H1 (cell line): ENCODE data around the gene MTFR1L. TPM values are rescaled to one million over a fixed set of nuclear protein-coding genes. Genes with fewer than 3 reads are reported as not detected.
A peak's percentile ranks its signal among the peaks of the same experiment; 100 is the strongest.

ENCODE experiments used
- CTCF ChIA-PET: fragments of 300-600 bp; sonication (Branson Sonifier 250); formaldehyde crosslinking; loops from one replicate; lab custom pipeline; 2021; ENCODE audit not compliant: partially characterized antibody; lab: Charles Lee
- POLR2A ChIA-PET: fragments of 300-600 bp; sonication (Branson Sonifier 250); formaldehyde crosslinking; loops from one replicate; lab custom pipeline; 2021; ENCODE audit warnings: inconsistent platforms; ENCODE audit not compliant: partially characterized antibody; lab: Charles Lee
- DNase-seq, 2 experiments: peaks; one replicate each; pipeline versions ENCODE4 v3.0.0 to v3.0.0-alpha.2; 2010 to 2022; ENCODE audit warnings: low spot score in 2 of 2, low read depth in 1 of 2, mixed read lengths in 1 of 2
- FAIRE-seq: peaks from 2 replicates; lab custom pipeline; 2011; peaks lifted over from hg19 to GRCh38; lab: Jason Lieb, UNC
- H2AFZ ChIP-seq: 2 replicates; pipeline ENCODE4 v1.8.1; 2012; ENCODE audit warnings: low read length, inconsistent platforms
- H2AK5ac ChIP-seq: 2 replicates; pipeline ENCODE4 v1.6.1; 2013; ENCODE audit warnings: low read depth, low read length
- H2BK120ac ChIP-seq: replicated peaks from 2 replicates; pipeline ENCODE3; 2013; ENCODE audit warnings: low read depth, low read length, inconsistent platforms
- H2BK12ac ChIP-seq: 2 replicates; pipeline ENCODE4 v1.6.1; 2013; ENCODE audit warnings: low read depth, low read length
- H2BK15ac ChIP-seq: 2 replicates; pipeline ENCODE4 v1.6.1; 2013; ENCODE audit warnings: low read length
- H2BK20ac ChIP-seq: 2 replicates; pipeline ENCODE4 v1.6.1; 2013; ENCODE audit warnings: low read length
- H2BK5ac ChIP-seq: 2 replicates; pipeline ENCODE4 v1.6.1; 2013; ENCODE audit warnings: low read depth, low read length
- H3K14ac ChIP-seq: 2 replicates; pipeline ENCODE4 v1.6.1; 2013; ENCODE audit warnings: inconsistent platforms; ENCODE audit not compliant: insufficient read length
- H3K18ac ChIP-seq: 2 replicates; pipeline ENCODE4 v1.6.1; 2013; ENCODE audit warnings: low read length; ENCODE audit errors: extremely low read depth
- H3K23ac ChIP-seq: 2 replicates; pipeline ENCODE4 v1.6.1; 2013; ENCODE audit warnings: inconsistent platforms; ENCODE audit not compliant: insufficient read length
- H3K23me2 ChIP-seq: 2 replicates; pipeline ENCODE4 v1.6.1; 2013; ENCODE audit warnings: low read depth, low read length
- H3K27ac ChIP-seq: 2 replicates; pipeline ENCODE4 v1.6.1; 2011; ENCODE audit warnings: low read depth, low read length, inconsistent platforms
- H3K27me3 ChIP-seq, 4 experiments: replicated peaks in 1 of 4; 1 replicate in 1 of 4; 2 replicates in 3 of 4; pipeline versions ENCODE4 v1.6.1 to v1.8.1; 2011 to 2013; ENCODE audit warnings: low read length in 3 of 4, mild to moderate bottlenecking in 3 of 4, inconsistent platforms in 2 of 4, mixed read lengths in 2 of 4, moderate library complexity in 1 of 4; ENCODE audit not compliant: control insufficient read depth in 3 of 4, insufficient read depth in 3 of 4; ENCODE audit errors: extremely low read depth in 1 of 4
- H3K36me3 ChIP-seq, 4 experiments: 2 replicates each; pipeline versions ENCODE4 v1.6.1 to v1.8.1; 2011 to 2013; ENCODE audit warnings: mild to moderate bottlenecking in 4 of 4, low read length in 3 of 4, moderate library complexity in 2 of 4, control low read depth in 1 of 4, inconsistent platforms in 1 of 4; ENCODE audit not compliant: insufficient read depth in 4 of 4, control insufficient read depth in 2 of 4
- H3K4ac ChIP-seq: replicated peaks from 2 replicates; pipeline ENCODE3; 2013; ENCODE audit warnings: low read length, low read depth, mixed read lengths, inconsistent platforms; ENCODE audit not compliant: insufficient read length
- H3K4me1 ChIP-seq, 4 experiments: replicated peaks in 1 of 4; 1 replicate in 1 of 4; 2 replicates in 3 of 4; pipeline versions ENCODE4 v1.6.1 to v1.8.1; 2011 to 2013; ENCODE audit warnings: low read length in 3 of 4, inconsistent platforms in 2 of 4, mixed read lengths in 1 of 4; ENCODE audit not compliant: insufficient read depth in 4 of 4, control insufficient read depth in 3 of 4
- H3K4me2 ChIP-seq, 2 experiments: 2 replicates each; pipeline versions ENCODE4 v1.6.1 to v1.8.1; 2011 to 2013; ENCODE audit warnings: low read depth in 2 of 2, low read length in 2 of 2, control low read depth in 1 of 2, inconsistent platforms in 1 of 2, mild to moderate bottlenecking in 1 of 2; ENCODE audit not compliant: insufficient read depth in 1 of 2
- H3K4me3 ChIP-seq, 4 experiments: fragments of 200-600, 300-600 bp in 1 of 4; sonication (generic), shearing (Covaris generic), sonication (Bioruptor Twin) in 1 of 4; 2 replicates each; pipeline versions ENCODE4 v1.5.1 to v1.8.1; 2011 to 2016; ENCODE audit warnings: low read length in 4 of 4, low read depth in 3 of 4, control low read depth in 2 of 4, inconsistent platforms in 2 of 4, mild to moderate bottlenecking in 2 of 4, mixed read lengths in 1 of 4, moderate library complexity in 1 of 4; ENCODE audit not compliant: insufficient read depth in 2 of 4; ENCODE audit errors: extremely low read depth in 1 of 4
- H3K56ac ChIP-seq: replicated peaks from 2 replicates; pipeline ENCODE3; 2013; ENCODE audit warnings: low read depth, mild to moderate bottlenecking, mixed read lengths, low read length, inconsistent platforms; ENCODE audit not compliant: insufficient read length
- H3K79me1 ChIP-seq: 2 replicates; pipeline ENCODE4 v1.6.1; 2013; ENCODE audit warnings: low read depth, low read length, control low read depth
- H3K79me2 ChIP-seq, 2 experiments: 2 replicates each; pipeline versions ENCODE4 v1.6.1 to v1.8.1; 2012 to 2013; ENCODE audit warnings: low read length in 2 of 2, mild to moderate bottlenecking in 2 of 2, inconsistent platforms in 1 of 2; ENCODE audit not compliant: insufficient read depth in 2 of 2, control insufficient read depth in 1 of 2
- H3K9ac ChIP-seq, 4 experiments: replicated peaks in 1 of 4; 1 replicate in 1 of 4; 2 replicates in 3 of 4; pipeline versions ENCODE4 v1.6.1 to v1.8.1; 2011 to 2013; ENCODE audit warnings: low read depth in 3 of 4, low read length in 3 of 4, control low read depth in 2 of 4, mild to moderate bottlenecking in 2 of 4, moderate library complexity in 2 of 4, inconsistent platforms in 1 of 4; ENCODE audit errors: extremely low read depth in 1 of 4
- H3K9me3 ChIP-seq, 2 experiments: 2 replicates each; pipeline versions ENCODE4 v1.6.1 to v1.8.1; 2012 to 2013; ENCODE audit warnings: mild to moderate bottlenecking in 2 of 2, moderate library complexity in 2 of 2, control low read depth in 1 of 2, inconsistent platforms in 1 of 2, low read depth in 1 of 2, low read length in 1 of 2, mixed read lengths in 1 of 2; ENCODE audit not compliant: insufficient read depth in 2 of 2
- H4K20me1 ChIP-seq, 2 experiments: replicated peaks in 1 of 2; 2 replicates each; pipeline versions ENCODE3 to v1.8.1; 2011 to 2013; ENCODE audit warnings: inconsistent platforms in 2 of 2, low read length in 2 of 2, mild to moderate bottlenecking in 1 of 2; ENCODE audit not compliant: insufficient read depth in 2 of 2, control insufficient read depth in 1 of 2
- H4K5ac ChIP-seq: 2 replicates; pipeline ENCODE4 v1.6.1; 2013; ENCODE audit warnings: low read length, low read depth, mixed read lengths, inconsistent platforms; ENCODE audit not compliant: insufficient read length
- H4K8ac ChIP-seq: 2 replicates; pipeline ENCODE4 v1.8.0; 2013; ENCODE audit warnings: mild to moderate bottlenecking, moderate library complexity, low read length, inconsistent platforms; ENCODE audit not compliant: insufficient read depth; ENCODE audit errors: extremely low read depth
- H4K91ac ChIP-seq: replicated peaks from 2 replicates; pipeline ENCODE3; 2013; ENCODE audit warnings: low read length, mixed read lengths, inconsistent platforms; ENCODE audit not compliant: insufficient read length
- ASH2L ChIP-seq: fragments of 200-600, 300-600 bp; sonication (generic); IDR thresholded peaks from one replicate; pipeline ENCODE4 v1.7.1; 2017; ENCODE audit warnings: low read length
- CREB1 ChIP-seq: IDR thresholded peaks from 2 replicates; pipeline ENCODE4 v1.6.1; 2012; ENCODE audit warnings: inconsistent platforms
- CTBP2 ChIP-seq: IDR thresholded peaks from 2 replicates; pipeline ENCODE4 v1.7.0; 2011; ENCODE audit warnings: borderline replicate concordance, mild to moderate bottlenecking, moderate library complexity, mixed read lengths, low read length; ENCODE audit not compliant: insufficient read depth, insufficient read length
- HDAC6 ChIP-seq: IDR thresholded peaks from one replicate; pipeline ENCODE4 v1.7.1; 2012; ENCODE audit warnings: low read depth, mild to moderate bottlenecking, inconsistent platforms, low read length, moderate library complexity
- NRF1 ChIP-seq: IDR thresholded peaks from 2 replicates; pipeline ENCODE4 v1.6.1; 2011; ENCODE audit warnings: mild to moderate bottlenecking, low read depth, low read length, improper control_type of control experiment
- RAD21 ChIP-seq, 2 experiments: IDR thresholded peaks in 1 of 2; conservative IDR thresholded peaks in 1 of 2; 2 replicates each; pipeline ENCODE4 v1.6.1; 2011; ENCODE audit warnings: low read depth in 2 of 2, low read length in 2 of 2, improper control_type of control experiment in 1 of 2, inconsistent platforms in 1 of 2, mild to moderate bottlenecking in 1 of 2, moderate library complexity in 1 of 2
- SIRT6 ChIP-seq: IDR thresholded peaks from one replicate; pipeline ENCODE4 v1.7.1; 2012; ENCODE audit warnings: low read length, inconsistent platforms
- SP1 ChIP-seq: IDR thresholded peaks from 2 replicates; pipeline ENCODE4 v1.6.1; 2011; ENCODE audit warnings: low read depth, low read length
- SRF ChIP-seq: IDR thresholded peaks from 2 replicates; pipeline ENCODE4 v1.6.1; 2011; ENCODE audit warnings: mild to moderate bottlenecking, low read depth, low read length, moderate library complexity
- ZNF274 ChIP-seq: IDR thresholded peaks from 2 replicates; pipeline ENCODE4 v1.7.0; 2012; ENCODE audit warnings: low read length, borderline replicate concordance; ENCODE audit errors: extremely low read depth
- WGBS, 2 experiments: shearing (Covaris generic) in 1 of 2; methylation state at CpG; one replicate each; pipeline versions ENCODE4 v1.1.6 to v1.1.7; 2013 to 2015; ENCODE audit warnings: low lambda C conversion rate in 2 of 2, mixed read lengths in 2 of 2, inconsistent platforms in 1 of 2, low coverage in 1 of 2, missing lambda C conversion rate in 1 of 2; ENCODE audit not compliant: insufficient replicate concordance in 2 of 2, insufficient coverage in 1 of 2, insufficient read length in 1 of 2; ENCODE audit errors: extremely low coverage in 1 of 2, missing lambda C conversion rate in 1 of 2; 5-methylcytosine and 5-hydroxymethylcytosine counted together
- polyA plus RNA-seq, 7 experiments: library from polyadenylated mRNA; depleted of rRNA in 3 of 7; stranded (reverse) in 5 of 7; unstranded in 2 of 7; fragments of >200 nt in 5 of 7; fragments of 200-250 nt in 2 of 7; gene quantifications; 1 replicate in 5 of 7; 2 replicates in 1 of 7; 4 replicates in 1 of 7; pipeline versions ENCODE4 v1.2.1 to v1.2.3, GENCODE V29; 2011 to 2013; ENCODE audit warnings: missing spikeins in 2 of 7, mixed read lengths in 2 of 7
- total RNA-seq: library from RNA; stranded (reverse); fragmentation: NEBNext Ultra II Directional; extraction: Animal tissue kit (Norgen Biotek cat#: 25700); gene quantifications from 2 replicates; pipeline ENCODE4 v1.2.1, GENCODE V29; 2021
- TF ChIP-seq, protein P1 (sequence below), 3 experiments: IDR thresholded peaks; 1 replicate in 2 of 3; 2 replicates in 1 of 3; pipeline versions ENCODE4 v1.5.1 to v1.6.1; 2011; ENCODE audit warnings: low read length in 3 of 3, mild to moderate bottlenecking in 3 of 3, inconsistent platforms in 2 of 3, low read depth in 1 of 3, moderate library complexity in 1 of 3; ENCODE audit not compliant: insufficient read depth in 1 of 3; ENCODE audit errors: control extremely low read depth in 1 of 3

The MTFR1L gene
- total and polyA plus RNA-seq, 2 of the 8 experiments (the other 6 are each of a cell fraction or from before 2014, with no cell fraction given), result 20.8 to 23.1 TPM

DNA sequence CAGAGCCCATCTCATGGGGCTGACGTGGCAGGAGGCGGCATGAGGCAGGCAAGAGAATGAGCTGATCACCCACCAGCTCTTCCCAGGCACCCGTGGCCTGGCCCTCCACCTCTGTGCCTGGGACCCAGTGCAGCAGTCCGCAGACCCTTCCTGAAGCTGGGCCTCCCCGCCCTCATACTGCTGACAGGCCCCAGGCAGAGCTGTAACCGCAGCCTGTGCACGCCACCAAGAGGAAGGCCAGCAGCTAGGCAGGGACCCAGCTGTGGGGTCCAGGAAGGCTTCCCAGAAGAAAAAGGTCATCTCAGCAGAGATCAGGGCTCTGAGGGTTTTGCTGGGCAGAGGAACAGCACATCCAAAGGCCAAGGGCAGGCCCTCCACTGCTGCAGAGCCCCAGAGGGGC lies 9.8 kb upstream of the MTFR1L start:
- no peak for FAIRE-seq
- POLR2A ChIA-PET, result interaction anchor here (0.6 to 5.6 kb wide), 5 partner anchors 9 to 261 kb away, joined by 3 to 32 read pairs (median 5); partner anchors contain the start of gene MTFR1L

More for the DNA sequence above, 9.8 kb upstream of the MTFR1L start:
- Histone ChIP-seq H4K20me1 (peaks cover 2 to 9% of the 10 kb centered on the region in 2 experiments), H3K79me2 (no peaks in the 10 kb centered on the region), H3K18ac (no peak overlapping the region), H3K9me3 (no peaks in the 10 kb centered on the region), H2BK5ac (no peak overlapping the region), H2BK20ac (no peak overlapping the region), H3K4ac (no peak overlapping the region), H3K23ac (no peak overlapping the region), H2AFZ (no peak overlapping the region), H3K36me3 (peaks cover 0 to 20% (median 5%) of the 10 kb centered on the region in 4 experiments; a peak in 5 of 8 replicates), H2BK15ac (no peak overlapping the region), H3K14ac (no peak overlapping the region), H3K9ac (no peak overlapping the region), H3K27ac (no peak overlapping the region), H4K8ac (no peak overlapping the region), H4K5ac (no peak overlapping the region), H2BK120ac (no peak overlapping the region), H2BK12ac (no peak overlapping the region), H3K23me2 (no peaks in the 10 kb centered on the region), H4K91ac (no peak overlapping the region), H3K56ac (no peak overlapping the region), H3K4me3 (no peak overlapping the region), H3K79me1 (no peaks in the 10 kb centered on the region; the same call in 1 of the 2 replicates), H3K4me2 (no peak overlapping the region), H3K4me1 (peaks cover 0 to 5% (median under 1%) of the 10 kb centered on the region in 4 experiments; a peak in 2 of 7 replicates), H2AK5ac (no peak overlapping the region), H3K27me3 (no peaks in the 10 kb centered on the region)
- CTCF ChIA-PET, result interaction anchor here (0.6 to 8.2 kb wide), 39 partner anchors 8 to 308 kb away, joined by 3 to 83 read pairs (median 4); partner anchors contain the start of gene SELENON
- WGBS, 2 experiments, result 97% methylated on average over 7 of the region's 7 CpGs; no CpG with 5 or more reads in 1 of the 2 experiments
- no peak for DNase-seq
- TF ChIP-seq, protein P1, sequence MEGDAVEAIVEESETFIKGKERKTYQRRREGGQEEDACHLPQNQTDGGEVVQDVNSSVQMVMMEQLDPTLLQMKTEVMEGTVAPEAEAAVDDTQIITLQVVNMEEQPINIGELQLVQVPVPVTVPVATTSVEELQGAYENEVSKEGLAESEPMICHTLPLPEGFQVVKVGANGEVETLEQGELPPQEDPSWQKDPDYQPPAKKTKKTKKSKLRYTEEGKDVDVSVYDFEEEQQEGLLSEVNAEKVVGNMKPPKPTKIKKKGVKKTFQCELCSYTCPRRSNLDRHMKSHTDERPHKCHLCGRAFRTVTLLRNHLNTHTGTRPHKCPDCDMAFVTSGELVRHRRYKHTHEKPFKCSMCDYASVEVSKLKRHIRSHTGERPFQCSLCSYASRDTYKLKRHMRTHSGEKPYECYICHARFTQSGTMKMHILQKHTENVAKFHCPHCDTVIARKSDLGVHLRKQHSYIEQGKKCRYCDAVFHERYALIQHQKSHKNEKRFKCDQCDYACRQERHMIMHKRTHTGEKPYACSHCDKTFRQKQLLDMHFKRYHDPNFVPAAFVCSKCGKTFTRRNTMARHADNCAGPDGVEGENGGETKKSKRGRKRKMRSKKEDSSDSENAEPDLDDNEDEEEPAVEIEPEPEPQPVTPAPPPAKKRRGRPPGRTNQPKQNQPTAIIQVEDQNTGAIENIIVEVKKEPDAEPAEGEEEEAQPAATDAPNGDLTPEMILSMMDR (IDR thresholded peaks at IDR 0.05; ENCODE audit: control extremely low read depth in 1 of 3, insufficient read depth in 1 of 3, low read depth in 1 of 3, low read length in 3 of 3), result peak in 1 of 3 experiments; percentile 6; a peak in 1 of 4 replicates
- TF ChIP-seq SP1 (no peak), NRF1 (no peak), ASH2L (no peak), CTBP2 (no peak), SRF (no peak), RAD21 (IDR thresholded peaks at IDR 0.05 in 1 of 2, conservative IDR thresholded peaks at IDR 0.05 in 1 of 2; ENCODE audit: low read depth in 2 of 2, low read length in 2 of 2) (peak; percentile 7 to 37; a peak in 2 of 4 replicates), HDAC6 (no peak), ZNF274 (no peak), CREB1 (no peak), SIRT6 (no peak)
